Sigmoid colon (tissue), 7 donors: Measurements from ENCODE around the gene L3MBTL1. TPM values are rescaled to one million over a fixed set of nuclear protein-coding genes. Genes with fewer than 3 reads are reported as not detected.

Experiments used
- DNase-seq: peaks from one replicate; pipeline ENCODE4 v3.0.0-alpha.2; 2019
- H3K27ac ChIP-seq, 4 donors: fragments of 200-600 bp; sonication (generic); one replicate each; pipeline ENCODE4 v1.5.1; 2016 to 2019; ENCODE audit warnings: mild to moderate bottlenecking in 1 of 4
- H3K27me3 ChIP-seq, 3 donors: fragments of 200-600 bp; sonication (generic); one replicate each; pipeline ENCODE4 v1.5.1; 2019; ENCODE audit warnings: mild to moderate bottlenecking in 1 of 3
- H3K36me3 ChIP-seq, 4 donors: fragments of 200-600 bp; sonication (generic); one replicate each; pipeline ENCODE4 v1.5.1; 2016 to 2019
- H3K4me1 ChIP-seq, 4 donors: fragments of 200-600 bp; sonication (generic); one replicate each; pipeline ENCODE4 v1.5.1; 2017 to 2019
- H3K4me3 ChIP-seq, 4 donors: fragments of 200-600 bp; sonication (generic); one replicate each; pipeline ENCODE4 v1.5.1; 2017 to 2019; ENCODE audit warnings: mild to moderate bottlenecking in 2 of 4, moderate library complexity in 1 of 4
- H3K9me3 ChIP-seq, 4 donors: fragments of 200-600 bp in 3 of 4; sonication (generic) in 3 of 4; one replicate each; pipeline versions ENCODE4 v1.5.1 to v1.6.1; 2013 to 2019
- CTCF ChIP-seq, 4 experiments: fragments of 450-650 bp in 3 of 4; fragments of 200-600 bp in 1 of 4; IDR thresholded peaks; one replicate each; pipeline ENCODE4 v1.5.1; 2016 to 2019; ENCODE audit warnings: antibody characterized with exemption in 4 of 4, mild to moderate bottlenecking in 3 of 4, moderate library complexity in 2 of 4
- EP300 ChIP-seq, 4 donors: sonication (generic); formaldehyde crosslinking; IDR thresholded peaks; one replicate each; pipeline ENCODE4 v1.6.1; 2017; ENCODE audit warnings: antibody characterized with exemption in 4 of 4
- POLR2A ChIP-seq, 2 donors: fragments of 450-650 bp; IDR thresholded peaks; one replicate each; pipeline ENCODE4 v1.6.1; 2016; ENCODE audit warnings: antibody characterized with exemption in 2 of 2, mild to moderate bottlenecking in 2 of 2, moderate library complexity in 2 of 2
- POLR2AphosphoS5 ChIP-seq, 4 donors: sonication (generic); formaldehyde crosslinking; IDR thresholded peaks; one replicate each; pipeline ENCODE4 v1.6.1; 2017; ENCODE audit warnings: antibody characterized with exemption in 4 of 4
- WGBS, 2 donors: extraction: QIAGEN DNeasy Blood & Tissue Kit; methylation state at CpG; one replicate each; pipeline ENCODE4 v1.1.7; 2013; 5-methylcytosine and 5-hydroxymethylcytosine counted together
- intact Hi-C: fragments of 100-400 bp; cut with DNase I; formaldehyde crosslinking; loops from one replicate; pipeline ENCODE4 v1.15.1; 2023
- polyA plus RNA-seq, 3 donors: library from polyadenylated mRNA; stranded (reverse); fragments of 200-250 nt; gene quantifications; one replicate each; pipeline ENCODE4 v1.2.3, GENCODE V29; 2013
- total RNA-seq, 4 donors: library from RNA; depleted of rRNA; stranded (reverse); fragments of >200 nt; gene quantifications; one replicate each; pipeline ENCODE4 v1.1.0, GENCODE V29; 2016
- donor health status: healthy with polysubstance abuse.
- donor health status: Bipolar disorder and iron deficiency.
- donor health status: healthy.

Gene L3MBTL1
- total and polyA plus RNA-seq, 7 donors = 0.46 to 26.9 (median 9.0) TPM

- Histone ChIP-seq H3K27me3 (no peaks in the 10 kb centered on the region), H3K4me3 (no peak overlapping the region), H3K36me3 (peaks cover 0 to 28% (median 0%) of the 10 kb centered on the region in 4 donors), H3K27ac (no peak overlapping the region), H3K9me3 (no peaks in the 10 kb centered on the region), H3K4me1 (no peaks in the 10 kb centered on the region)
- intact Hi-C loops = no loop called here
- no peak for DNase-seq
- TF ChIP-seq CTCF (IDR thresholded peaks at IDR 0.05) (no peak), POLR2A (IDR thresholded peaks at IDR 0.05) (no peak), POLR2AphosphoS5 (IDR thresholded peaks at IDR 0.05) (no peak)
Measured at GRCh38 chr20:43533060-43533459, 25.6 kb downstream of the L3MBTL1 start.

GRCh38 chr20:43534016-43534415 is 26.5 kb downstream of the L3MBTL1 start:
- WGBS, 2 donors = 95 to 96% methylated on average over 7 of the region's 7 CpGs
- intact Hi-C loops = no loop called here
- H3K36me3 ChIP-seq = peaks cover 0 to 28% (median 0%) of the 10 kb centered on the region in 4 donors

GRCh38 chr20:43534791-43535350 is 27.4 kb downstream of the L3MBTL1 start:
- H3K36me3 ChIP-seq = peaks cover 0 to 30% (median 3%) of the 10 kb centered on the region in 4 donors
- H3K27me3 ChIP-seq = no peaks in the 10 kb centered on the region
- H3K4me3 ChIP-seq = no peak overlapping the region
- intact Hi-C loops = loop anchor here (5.0 kb wide), 1 partner anchor 547 kb away; no protein-coding TSS in a partner anchor
- no peaks in the 10 kb centered on the region for H3K9me3 ChIP-seq
- WGBS, 2 donors = 93% methylated on average over 8 of the region's 8 CpGs
- TF ChIP-seq CTCF (IDR thresholded peaks at IDR 0.05) (no peak), POLR2AphosphoS5 (IDR thresholded peaks at IDR 0.05) (no peak), EP300 (IDR thresholded peaks at IDR 0.05) (no peak), POLR2A (IDR thresholded peaks at IDR 0.05) (no peak)
- no peak for DNase-seq
- H3K4me1 ChIP-seq = no peaks in the 10 kb centered on the region
- no peak overlapping the region for H3K27ac ChIP-seq

More at GRCh38 chr20:43534016-43534415, 26.5 kb downstream of the L3MBTL1 start:
- H3K4me3 ChIP-seq = no peak overlapping the region
- TF ChIP-seq POLR2A (IDR thresholded peaks at IDR 0.05) (no peak), CTCF (IDR thresholded peaks at IDR 0.05) (no peak), EP300 (IDR thresholded peaks at IDR 0.05) (no peak)
- DNase-seq = no peak
- H3K27ac ChIP-seq = no peak overlapping the region
- no peaks in the 10 kb centered on the region for H3K27me3 ChIP-seq
- H3K9me3 ChIP-seq = no peaks in the 10 kb centered on the region
- no peaks in the 10 kb centered on the region for H3K4me1 ChIP-seq

- Histone ChIP-seq H3K9me3 (no peaks in the 10 kb centered on the region), H3K4me1 (no peaks in the 10 kb centered on the region), H3K27ac (no peak overlapping the region), H3K36me3 (peaks cover 0 to 36% (median 4%) of the 10 kb centered on the region in 4 donors), H3K4me3 (no peak overlapping the region), H3K27me3 (no peaks in the 10 kb centered on the region)
- TF ChIP-seq EP300 (IDR thresholded peaks at IDR 0.05) (no peak), POLR2AphosphoS5 (IDR thresholded peaks at IDR 0.05) (no peak), CTCF (IDR thresholded peaks at IDR 0.05) (no peak), POLR2A (IDR thresholded peaks at IDR 0.05) (no peak)
- DNase-seq = no peak
- WGBS, 2 donors = 85% methylated on average over 7 of the region's 7 CpGs
- intact Hi-C loops = loop anchor here (5.0 kb wide), 1 partner anchor 547 kb away; no protein-coding TSS in a partner anchor
Measured at GRCh38 chr20:43535370-43536004, 28.0 kb downstream of the L3MBTL1 start.
